PC-9 (cell line): ENCODE data around the gene BHMT2. TPM values are rescaled to one million over a fixed set of nuclear protein-coding genes. Genes with fewer than 3 reads are reported as not detected.

Experiments used
- BruUV-seq: library from RNA; stranded (reverse); fragments of 400-500 nt; replicated peaks from 2 replicates; lab custom pipeline; 2021; lab: Mats Ljungman, UMichigan
- CTCF ChIA-PET: fragments of 300-600 bp; sonication (Branson Sonifier 250); formaldehyde crosslinking; loops from one replicate; lab custom pipeline; 2022; ENCODE audit warnings: antibody characterized with exemption; lab: Charles Lee
- POLR2A ChIA-PET: fragments of 300-600 bp; sonication (Branson Sonifier 250); formaldehyde crosslinking; loops from one replicate; lab custom pipeline; 2022; ENCODE audit warnings: antibody characterized with exemption; ENCODE audit not compliant: unreplicated experiment; lab: Charles Lee
- DNase-seq, 2 experiments: peaks; one replicate each; pipeline versions ENCODE4 v3.0.0 to v3.0.0-alpha.2; 2015 to 2022; ENCODE audit warnings: mixed read lengths in 1 of 2
- H2AFZ ChIP-seq: fragments of 200-600 bp; sonication (generic); 2 replicates; pipeline ENCODE4 v1.8.1; 2017; ENCODE audit warnings: antibody characterized with exemption
- H3F3A ChIP-seq: fragments of 200-600 bp; sonication (generic); 2 replicates; pipeline ENCODE4 v1.8.1; 2017; ENCODE audit warnings: antibody characterized with exemption, mild to moderate bottlenecking, low read depth; ENCODE audit not compliant: insufficient read depth
- H3K27ac ChIP-seq: fragments of 200-600 bp; sonication (generic); 2 replicates; pipeline ENCODE4 v1.6.1; 2016; ENCODE audit warnings: mixed run types
- H3K27me3 ChIP-seq: fragments of 200-600 bp; sonication (generic); 2 replicates; pipeline ENCODE4 v1.6.1; 2016; ENCODE audit warnings: low read depth, mixed run types; ENCODE audit not compliant: insufficient read depth
- H3K36me3 ChIP-seq: fragments of 200-600 bp; sonication (generic); 2 replicates; pipeline ENCODE4 v1.6.1; 2016; ENCODE audit warnings: low read depth, mixed run types
- H3K4me1 ChIP-seq: fragments of 200-600 bp; sonication (generic); replicated peaks from 2 replicates; pipeline ENCODE4 v1.6.1; 2016; ENCODE audit warnings: mixed run types; ENCODE audit not compliant: insufficient read depth
- H3K4me2 ChIP-seq: fragments of 200-600 bp; sonication (generic); 2 replicates; pipeline ENCODE4 v1.6.1; 2017; ENCODE audit warnings: mixed run types
- H3K4me3 ChIP-seq: fragments of 200-600 bp; sonication (generic); 2 replicates; pipeline ENCODE4 v1.6.1; 2016; ENCODE audit warnings: mixed run types
- H3K79me2 ChIP-seq: fragments of 200-600 bp; sonication (generic); 2 replicates; pipeline ENCODE4 v1.6.1; 2017; ENCODE audit warnings: low read depth, mixed run types
- H3K9me2 ChIP-seq: fragments of 200-600 bp; sonication (generic); 2 replicates; pipeline ENCODE4 v1.8.1; 2017; ENCODE audit warnings: mild to moderate bottlenecking; ENCODE audit not compliant: insufficient read depth
- H3K9me3 ChIP-seq: fragments of 200-600 bp; sonication (generic); 2 replicates; pipeline ENCODE4 v1.8.1; 2016; ENCODE audit warnings: low read depth; ENCODE audit not compliant: insufficient read depth
- H4K20me1 ChIP-seq: fragments of 200-600 bp; sonication (generic); 2 replicates; pipeline ENCODE4 v1.8.1; 2017; ENCODE audit not compliant: insufficient read depth
- CTCF ChIP-seq: fragments of 200-600 bp; sonication (generic); conservative IDR thresholded peaks from 2 replicates; pipeline ENCODE4 v1.6.1; 2017; ENCODE audit warnings: mixed run types, antibody characterized with exemption, mild to moderate bottlenecking, moderate library complexity
- EZH2 ChIP-seq: fragments of 200-600 bp; sonication (generic); IDR thresholded peaks from 2 replicates; pipeline ENCODE4 v1.8.0; 2017; ENCODE audit warnings: antibody characterized with exemption, low read depth
- intact Hi-C: fragments of 100-400 bp; cut with micrococcal nuclease; formaldehyde crosslinking; loops from one replicate; pipeline ENCODE4 v1.10.0; 2022; ENCODE audit not compliant: unreplicated experiment
- total RNA-seq: library from RNA; stranded (reverse); gene quantifications from 2 replicates; pipeline ENCODE4 v1.2.3, GENCODE V29; 2021

The BHMT2 gene
- total RNA-seq, 1 experiment from 2014 or later = not detected

- no peaks in the 10 kb centered on the region for H4K20me1 ChIP-seq
- intact Hi-C loops = no loop called here
- ChIA-PET CTCF (no interaction called here), POLR2A (no interaction called here)
- no peak overlapping the region for H3K4me2 ChIP-seq
- H3K9me2 ChIP-seq = no peaks in the 10 kb centered on the region
- H3F3A ChIP-seq = no peaks in the 10 kb centered on the region
- H3K27ac ChIP-seq = no peak overlapping the region
- no peaks in the 10 kb centered on the region for H3K79me2 ChIP-seq
- no peaks in the 10 kb centered on the region for H3K9me3 ChIP-seq
- TF ChIP-seq EZH2 (no peak), CTCF (no peak)
- no peaks in the 10 kb centered on the region for H3K4me1 ChIP-seq
- no peaks in the 10 kb centered on the region for H3K36me3 ChIP-seq
- DNase-seq = no peak
- BruUV-seq = no TSS peak
- H3K4me3 ChIP-seq = no peak overlapping the region
- H2AFZ ChIP-seq = no peak overlapping the region
- H3K27me3 ChIP-seq = no peaks in the 10 kb centered on the region
Observed at GRCh38 chr5:79111960-79112702, 42.6 kb downstream of the BHMT2 start.

- no TSS peak for BruUV-seq
- H3K27me3 ChIP-seq = no peaks in the 10 kb centered on the region
- no peak overlapping the region for H3K27ac ChIP-seq
- no peaks in the 10 kb centered on the region for H3K36me3 ChIP-seq
- ChIA-PET POLR2A (no interaction called here), CTCF (no interaction called here)
- H3K9me3 ChIP-seq = no peaks in the 10 kb centered on the region
- H3K79me2 ChIP-seq = no peaks in the 10 kb centered on the region
- H3K4me1 ChIP-seq = no peaks in the 10 kb centered on the region
- H3F3A ChIP-seq = no peaks in the 10 kb centered on the region
- H3K4me3 ChIP-seq = no peak overlapping the region
- intact Hi-C loops = no loop called here
- no peaks in the 10 kb centered on the region for H4K20me1 ChIP-seq
- H3K4me2 ChIP-seq = no peak overlapping the region
- no peaks in the 10 kb centered on the region for H3K9me2 ChIP-seq
- DNase-seq = no peak
- TF ChIP-seq CTCF (no peak), EZH2 (no peak)
- H2AFZ ChIP-seq = no peak overlapping the region
Observed at GRCh38 chr5:79112703-79113058, 43.1 kb downstream of the BHMT2 start.

GRCh38 chr5:79119486-79119885, 49.9 kb downstream of the BHMT2 start:
- Histone ChIP-seq H2AFZ (no peak overlapping the region), H3K4me3 (no peak overlapping the region), H3K4me1 (peaks cover 7% of the 10 kb centered on the region; the same call in 1 of the 2 replicates), H3F3A (0 out of 2 replicates have a peak, but pooled peaks cover 5% of the 10 kb centered on the region), H4K20me1 (no peaks in the 10 kb centered on the region), H3K4me2 (no peak overlapping the region), H3K27me3 (no peaks in the 10 kb centered on the region), H3K79me2 (no peaks in the 10 kb centered on the region), H3K9me3 (no peaks in the 10 kb centered on the region), H3K9me2 (no peaks in the 10 kb centered on the region), H3K27ac (no peak overlapping the region), H3K36me3 (no peaks in the 10 kb centered on the region)
- BruUV-seq = no TSS peak
- POLR2A ChIA-PET = no interaction called here
- TF ChIP-seq EZH2 (no peak), CTCF (no peak)
- CTCF ChIA-PET = no interaction called here
- intact Hi-C loops = no loop called here
- DNase-seq = no peak
